ENCODE results near the gene PEX6. TPM values are rescaled to one million over a fixed set of nuclear protein-coding genes. Genes with fewer than 3 reads are reported as not detected.

Gene PEX6
- total RNA-seq, 2 experiments from 2014 or later = 12.8 to 13.6 TPM

DNA sequence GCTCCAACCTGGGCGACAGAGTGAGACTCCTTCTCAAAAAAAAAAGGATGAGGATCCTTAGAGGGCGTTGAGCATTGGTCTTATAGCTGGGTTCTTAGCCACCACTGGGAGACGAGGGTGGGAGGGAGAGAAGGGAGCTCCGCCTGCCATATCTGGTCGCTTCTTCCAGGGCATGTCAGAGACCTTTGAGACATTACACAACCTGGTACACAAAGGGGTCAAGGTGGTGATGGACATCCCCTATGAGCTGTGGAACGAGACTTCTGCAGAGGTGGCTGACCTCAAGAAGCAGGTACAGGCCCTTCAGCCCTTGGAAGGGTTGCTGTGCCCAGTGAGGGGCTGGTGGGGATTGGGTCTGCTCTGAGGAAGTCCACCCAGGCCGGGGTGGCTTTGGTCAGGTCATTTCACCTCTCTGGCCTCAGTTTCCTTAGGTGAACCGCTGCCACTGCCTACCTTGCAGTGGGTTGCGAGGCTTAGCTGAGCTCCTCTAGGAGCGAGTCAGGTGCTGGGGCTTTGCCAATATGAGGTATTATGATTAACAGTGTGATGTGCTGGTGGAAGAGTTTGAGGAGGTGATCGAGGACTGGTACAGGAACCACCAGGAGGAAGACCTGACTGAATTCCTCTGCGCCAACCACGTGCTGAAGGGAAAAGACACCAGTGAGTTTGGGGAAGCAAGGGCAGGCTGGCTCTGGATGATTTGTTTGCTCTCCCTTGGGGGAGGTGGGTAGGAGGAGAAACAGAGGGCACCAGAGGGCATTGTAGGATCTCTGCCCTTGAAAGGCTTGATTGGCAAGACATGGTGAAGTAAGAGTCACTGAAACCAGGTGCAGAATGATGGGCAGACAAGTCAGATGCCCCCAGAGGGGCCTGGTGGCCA, 41.2 kb downstream of the PEX6 start:
- Histone ChIP-seq H3K36me3 (ENCODE audit: insufficient read depth, low read length) (peaks cover 77% of the 10 kb centered on the region), H3K27me3 (ENCODE audit: control insufficient read depth in 1 of 2, insufficient read depth in 2 of 2, low read length in 2 of 2) (no peaks in the 10 kb centered on the region), H3K4me1 (ENCODE audit: insufficient read depth, low read length) (peaks cover 27% of the 10 kb centered on the region), H3K4me3 (ENCODE audit: low read length) (no peak overlapping the region), H3K27ac (ENCODE audit: low read depth in 1 of 2, low read length in 2 of 2) (no peak overlapping the region), H3K9me3 (ENCODE audit: control insufficient read depth in 1 of 2, insufficient read depth in 1 of 2, low read length in 2 of 2) (no peaks in the 10 kb centered on the region)
- Mint-ChIP-seq H3K36me3 (ENCODE audit: low read depth) (peaks cover 82% of the 10 kb centered on the region), H3K27ac (peak overlapping the region; percentile 38), H3K27me3 (no peaks in the 10 kb centered on the region), H3K9me3 (no peaks in the 10 kb centered on the region), H3K4me3 (no peak overlapping the region), H3K4me1 (ENCODE audit: low read depth) (peaks cover 18% of the 10 kb centered on the region)
- TF ChIP-seq, protein P1, sequence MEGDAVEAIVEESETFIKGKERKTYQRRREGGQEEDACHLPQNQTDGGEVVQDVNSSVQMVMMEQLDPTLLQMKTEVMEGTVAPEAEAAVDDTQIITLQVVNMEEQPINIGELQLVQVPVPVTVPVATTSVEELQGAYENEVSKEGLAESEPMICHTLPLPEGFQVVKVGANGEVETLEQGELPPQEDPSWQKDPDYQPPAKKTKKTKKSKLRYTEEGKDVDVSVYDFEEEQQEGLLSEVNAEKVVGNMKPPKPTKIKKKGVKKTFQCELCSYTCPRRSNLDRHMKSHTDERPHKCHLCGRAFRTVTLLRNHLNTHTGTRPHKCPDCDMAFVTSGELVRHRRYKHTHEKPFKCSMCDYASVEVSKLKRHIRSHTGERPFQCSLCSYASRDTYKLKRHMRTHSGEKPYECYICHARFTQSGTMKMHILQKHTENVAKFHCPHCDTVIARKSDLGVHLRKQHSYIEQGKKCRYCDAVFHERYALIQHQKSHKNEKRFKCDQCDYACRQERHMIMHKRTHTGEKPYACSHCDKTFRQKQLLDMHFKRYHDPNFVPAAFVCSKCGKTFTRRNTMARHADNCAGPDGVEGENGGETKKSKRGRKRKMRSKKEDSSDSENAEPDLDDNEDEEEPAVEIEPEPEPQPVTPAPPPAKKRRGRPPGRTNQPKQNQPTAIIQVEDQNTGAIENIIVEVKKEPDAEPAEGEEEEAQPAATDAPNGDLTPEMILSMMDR (IDR thresholded peaks at IDR 0.05) = no peak
- intact Hi-C loops (cut with DNase I, micrococcal nuclease) = no loop called here
- CTCF ChIA-PET = interaction anchor here (0.6 kb wide), 1 partner anchor 661 kb away, joined by 3 read pairs; no protein-coding TSS in a partner anchor
- no peak for DNase-seq
- POLR2A ChIA-PET = interaction anchor here (1.1 to 1.4 kb wide), 3 partner anchors 9 to 46 kb away, joined by 3 to 6 read pairs (median 3); partner anchors contain the start of genes CNPY3 and PPP2R5D
- no peak for ATAC-seq (ENCODE audit: poor library complexity)

DNA sequence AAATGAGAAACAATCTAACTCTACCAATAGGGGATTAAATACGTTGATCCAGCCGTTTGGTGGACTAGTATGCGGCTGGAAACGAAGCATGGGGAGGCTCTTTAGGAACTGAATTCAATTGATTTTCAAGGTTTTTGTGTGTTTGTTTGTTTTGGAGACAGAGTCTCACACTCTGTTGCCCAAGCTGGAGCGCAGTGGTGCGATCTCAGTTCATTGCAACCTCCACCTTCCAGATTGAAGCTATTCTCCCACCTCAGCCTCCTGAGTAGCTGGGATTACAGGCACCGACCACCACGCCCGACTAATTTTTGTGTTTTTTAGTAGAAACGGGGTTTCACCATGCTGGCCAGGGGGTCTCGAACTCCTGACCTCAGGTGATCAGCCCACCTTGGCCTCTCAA, 42.6 kb downstream of the PEX6 start:
- no peaks in the 10 kb centered on the region for H3K27me3 ChIP-seq (ENCODE audit: control insufficient read depth in 1 of 2, insufficient read depth in 2 of 2, low read length in 2 of 2)
- intact Hi-C loops (cut with DNase I, micrococcal nuclease) = no loop called here
- Mint-ChIP-seq H3K4me1 (ENCODE audit: low read depth) (peaks cover 30% of the 10 kb centered on the region), H3K9me3 (no peaks in the 10 kb centered on the region), H3K27me3 (no peaks in the 10 kb centered on the region), H3K4me3 (no peak overlapping the region), H3K36me3 (ENCODE audit: low read depth) (peaks cover 93% of the 10 kb centered on the region), H3K27ac (peak overlapping the region; percentile 44)
- H3K36me3 ChIP-seq (ENCODE audit: insufficient read depth, low read length) = peaks cover 81% of the 10 kb centered on the region
- no peaks in the 10 kb centered on the region for H3K9me3 ChIP-seq (ENCODE audit: control insufficient read depth in 1 of 2, insufficient read depth in 1 of 2, low read length in 2 of 2)
- CTCF ChIA-PET = no interaction called here
- TF ChIP-seq, protein P1 (IDR thresholded peaks at IDR 0.05) = no peak
- no peak overlapping the region for H3K27ac ChIP-seq (ENCODE audit: low read depth in 1 of 2, low read length in 2 of 2)
- no peak overlapping the region for H3K4me3 ChIP-seq (ENCODE audit: low read length)
- ATAC-seq (ENCODE audit: poor library complexity) (no peak), DNase-seq (no peak)
- peaks cover 41% of the 10 kb centered on the region for H3K4me1 ChIP-seq (ENCODE audit: insufficient read depth, low read length)
- POLR2A ChIA-PET = no interaction called here

GRCh38 chr6:42935322-42935721, 43.7 kb downstream of the PEX6 start:
- TF ChIP-seq, protein P1 (IDR thresholded peaks at IDR 0.05) = no peak
- Histone ChIP-seq H3K9me3 (ENCODE audit: control insufficient read depth in 1 of 2, insufficient read depth in 1 of 2, low read length in 2 of 2) (no peaks in the 10 kb centered on the region), H3K27ac (ENCODE audit: low read depth in 1 of 2, low read length in 2 of 2) (no peak overlapping the region), H3K36me3 (ENCODE audit: insufficient read depth, low read length) (peaks cover 73% of the 10 kb centered on the region), H3K4me1 (ENCODE audit: insufficient read depth, low read length) (peaks cover 52% of the 10 kb centered on the region), H3K4me3 (ENCODE audit: low read length) (no peak overlapping the region), H3K27me3 (ENCODE audit: control insufficient read depth in 1 of 2, insufficient read depth in 2 of 2, low read length in 2 of 2) (no peaks in the 10 kb centered on the region)
- ChIA-PET CTCF (no interaction called here), POLR2A (interaction anchor here (1.2 kb wide), 1 partner anchor 44 kb away, joined by 4 read pairs; the partner anchor contains the start of gene PEX6)
- H3K9me3 Mint-ChIP-seq = no peaks in the 10 kb centered on the region
- H3K36me3 Mint-ChIP-seq (ENCODE audit: low read depth) = peaks cover 89% of the 10 kb centered on the region
- H3K4me1 Mint-ChIP-seq (ENCODE audit: low read depth) = peaks cover 41% of the 10 kb centered on the region
- ATAC-seq (ENCODE audit: poor library complexity) (no peak), DNase-seq (no peak)
- H3K27me3 Mint-ChIP-seq = no peaks in the 10 kb centered on the region
- no peak overlapping the region for H3K27ac Mint-ChIP-seq
- H3K4me3 Mint-ChIP-seq = no peak overlapping the region
- intact Hi-C loops (cut with DNase I, micrococcal nuclease) = no loop called here
